ENCODE results near the gene QDPR. TPM values are rescaled to one million over a fixed set of nuclear protein-coding genes. Genes with fewer than 3 reads are reported as not detected.
"Not testable (repeated sequence)": the region's sequence is repeated elsewhere in the genome, so short reads cannot be mapped to it uniquely, and the experiment has no call there.

The QDPR gene
- total RNA-seq, 1 donor from 2014 or later = 53.6 TPM

DNA sequence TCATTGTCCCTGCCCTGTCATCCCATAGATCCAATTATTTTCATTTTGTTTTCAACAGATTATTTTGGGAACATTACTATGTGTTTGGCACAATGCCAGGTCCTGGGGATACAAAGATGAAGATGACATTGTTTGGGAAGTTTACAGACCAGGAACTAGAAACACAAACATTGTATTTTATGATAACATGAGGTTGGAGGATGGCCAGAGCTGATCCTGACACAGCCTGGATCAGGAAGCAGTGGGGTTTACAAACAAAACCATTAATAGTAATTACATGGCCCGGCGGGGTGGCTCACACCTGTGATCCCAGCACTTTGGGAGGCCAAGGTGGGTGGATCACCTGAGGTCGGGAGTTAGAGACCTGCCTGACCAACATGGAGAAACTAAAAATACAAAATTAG lies 32.9 kb upstream of the QDPR start:
- Mint-ChIP-seq H3K36me3 (ENCODE audit: low read depth, unreplicated experiment) (no peaks in the 10 kb centered on the region), H3K4me3 (ENCODE audit: unreplicated experiment) (no peak overlapping the region), H3K9me3 (ENCODE audit: unreplicated experiment) (no peaks in the 10 kb centered on the region), H3K27ac (ENCODE audit: unreplicated experiment) (no peak overlapping the region), H3K4me1 (ENCODE audit: low read depth, unreplicated experiment) (no peaks in the 10 kb centered on the region), H3K27me3 (ENCODE audit: low read depth, unreplicated experiment) (no peaks in the 10 kb centered on the region)
- no peaks in the 10 kb centered on the region for H3K79me2 ChIP-seq (ENCODE audit: insufficient read depth, low read length)
- no peaks in the 10 kb centered on the region for H3K27me3 ChIP-seq (ENCODE audit: insufficient read depth, low read length)
- DNase-seq (ENCODE audit: low read depth) = no peak
- H4K20me1 ChIP-seq (ENCODE audit: insufficient read depth, low read length) = no peaks in the 10 kb centered on the region
- H3K4me3 ChIP-seq (ENCODE audit: insufficient read depth, low read depth, low read length) = no peak overlapping the region
- H3K36me3 ChIP-seq (ENCODE audit: insufficient read depth, low read length) = no peaks in the 10 kb centered on the region
- no peak overlapping the region for H3K27ac ChIP-seq (ENCODE audit: low read depth, low read length)
- no peak overlapping the region for H3K4me2 ChIP-seq (ENCODE audit: low read length)
- H3K9ac ChIP-seq (ENCODE audit: low read length) = no peak overlapping the region
- no peaks in the 10 kb centered on the region for H3K9me3 ChIP-seq (ENCODE audit: insufficient read depth, low read depth, low read length)
- no peak for FAIRE-seq
- TF ChIP-seq, protein P1, sequence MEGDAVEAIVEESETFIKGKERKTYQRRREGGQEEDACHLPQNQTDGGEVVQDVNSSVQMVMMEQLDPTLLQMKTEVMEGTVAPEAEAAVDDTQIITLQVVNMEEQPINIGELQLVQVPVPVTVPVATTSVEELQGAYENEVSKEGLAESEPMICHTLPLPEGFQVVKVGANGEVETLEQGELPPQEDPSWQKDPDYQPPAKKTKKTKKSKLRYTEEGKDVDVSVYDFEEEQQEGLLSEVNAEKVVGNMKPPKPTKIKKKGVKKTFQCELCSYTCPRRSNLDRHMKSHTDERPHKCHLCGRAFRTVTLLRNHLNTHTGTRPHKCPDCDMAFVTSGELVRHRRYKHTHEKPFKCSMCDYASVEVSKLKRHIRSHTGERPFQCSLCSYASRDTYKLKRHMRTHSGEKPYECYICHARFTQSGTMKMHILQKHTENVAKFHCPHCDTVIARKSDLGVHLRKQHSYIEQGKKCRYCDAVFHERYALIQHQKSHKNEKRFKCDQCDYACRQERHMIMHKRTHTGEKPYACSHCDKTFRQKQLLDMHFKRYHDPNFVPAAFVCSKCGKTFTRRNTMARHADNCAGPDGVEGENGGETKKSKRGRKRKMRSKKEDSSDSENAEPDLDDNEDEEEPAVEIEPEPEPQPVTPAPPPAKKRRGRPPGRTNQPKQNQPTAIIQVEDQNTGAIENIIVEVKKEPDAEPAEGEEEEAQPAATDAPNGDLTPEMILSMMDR (IDR thresholded peaks at IDR 0.05; ENCODE audit: insufficient read depth, low read depth, low read length) = no peak
- TF ChIP-seq EZH2 (IDR thresholded peaks at IDR 0.05; ENCODE audit: insufficient read depth, low read length) = no peak
- H2AFZ ChIP-seq (ENCODE audit: low read depth, low read length) = no peak overlapping the region
- no peaks in the 10 kb centered on the region for H3K4me1 ChIP-seq (ENCODE audit: insufficient read depth, low read length)

DNA sequence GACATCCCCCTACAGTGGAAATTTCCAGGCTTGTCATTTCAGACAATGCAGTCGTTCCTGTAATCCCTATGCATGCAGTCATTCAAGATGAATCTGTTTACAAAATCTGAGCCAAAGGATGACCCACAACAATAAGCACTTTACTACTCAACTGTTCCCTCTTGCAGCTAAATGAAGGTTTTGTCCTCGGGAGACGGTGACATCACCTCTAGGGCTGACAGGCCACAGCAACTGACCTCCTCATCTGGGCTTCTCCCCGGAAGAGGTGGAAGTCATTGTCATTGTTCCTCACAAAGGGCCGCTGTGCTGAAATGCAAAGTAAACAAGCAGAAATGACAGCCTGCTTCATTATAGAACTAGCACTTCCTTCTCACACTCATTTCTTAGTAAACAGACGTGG lies 32.3 kb upstream of the QDPR start:
- H3K9me3 Mint-ChIP-seq (ENCODE audit: unreplicated experiment) = no peaks in the 10 kb centered on the region
- H2AFZ ChIP-seq (ENCODE audit: low read depth, low read length) = no peak overlapping the region
- H3K27me3 ChIP-seq (ENCODE audit: insufficient read depth, low read length) = no peaks in the 10 kb centered on the region
- no peak overlapping the region for H3K4me2 ChIP-seq (ENCODE audit: low read length)
- no peaks in the 10 kb centered on the region for H3K4me1 Mint-ChIP-seq (ENCODE audit: low read depth, unreplicated experiment)
- H3K79me2 ChIP-seq (ENCODE audit: insufficient read depth, low read length) = no peaks in the 10 kb centered on the region
- FAIRE-seq (no peak), DNase-seq (ENCODE audit: low read depth) (no peak)
- H3K9ac ChIP-seq (ENCODE audit: low read length) = no peak overlapping the region
- no peak for TF ChIP-seq EZH2 (IDR thresholded peaks at IDR 0.05; ENCODE audit: insufficient read depth, low read length)
- TF ChIP-seq, protein P1 (IDR thresholded peaks at IDR 0.05; ENCODE audit: insufficient read depth, low read depth, low read length) = no peak
- H3K4me3 ChIP-seq (ENCODE audit: insufficient read depth, low read depth, low read length) = no peak overlapping the region
- H3K27ac ChIP-seq (ENCODE audit: low read depth, low read length) = no peak overlapping the region
- no peaks in the 10 kb centered on the region for H3K4me1 ChIP-seq (ENCODE audit: insufficient read depth, low read length)
- no peaks in the 10 kb centered on the region for H3K36me3 Mint-ChIP-seq (ENCODE audit: low read depth, unreplicated experiment)
- no peaks in the 10 kb centered on the region for H3K9me3 ChIP-seq (ENCODE audit: insufficient read depth, low read depth, low read length)
- H3K27ac Mint-ChIP-seq (ENCODE audit: unreplicated experiment) = no peak overlapping the region
- no peaks in the 10 kb centered on the region for H3K36me3 ChIP-seq (ENCODE audit: insufficient read depth, low read length)
- H3K4me3 Mint-ChIP-seq (ENCODE audit: unreplicated experiment) = no peak overlapping the region
- no peaks in the 10 kb centered on the region for H4K20me1 ChIP-seq (ENCODE audit: insufficient read depth, low read length)
- H3K27me3 Mint-ChIP-seq (ENCODE audit: low read depth, unreplicated experiment) = no peaks in the 10 kb centered on the region

DNA sequence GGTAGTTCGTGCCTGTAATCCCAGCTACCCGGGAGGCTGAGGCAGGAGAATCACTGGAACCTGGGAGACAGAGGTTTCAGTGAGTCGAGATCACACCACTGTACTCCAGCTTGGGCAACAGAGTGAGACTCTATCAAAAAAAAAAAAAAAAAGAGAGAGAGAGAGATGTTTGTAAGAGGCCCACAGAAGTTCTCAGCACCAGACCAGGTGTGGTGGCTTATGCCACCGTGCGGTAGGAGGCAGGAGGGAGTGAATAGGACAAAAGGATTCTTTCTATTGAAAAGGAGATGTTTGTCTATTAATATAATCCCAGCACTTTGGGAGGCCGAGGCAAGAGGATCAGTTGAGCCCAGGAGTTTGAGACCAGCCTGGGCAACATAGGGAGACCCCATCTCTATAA lies 25.2 kb upstream of the QDPR start:
- H3K36me3 ChIP-seq (ENCODE audit: insufficient read depth, low read length); H3K9ac ChIP-seq (ENCODE audit: low read length); H3K27ac Mint-ChIP-seq (ENCODE audit: unreplicated experiment); H3K4me3 Mint-ChIP-seq (ENCODE audit: unreplicated experiment); H3K79me2 ChIP-seq (ENCODE audit: insufficient read depth, low read length); FAIRE-seq; H3K9me3 Mint-ChIP-seq (ENCODE audit: unreplicated experiment); H3K4me3 ChIP-seq (ENCODE audit: insufficient read depth, low read depth, low read length); H3K36me3 Mint-ChIP-seq (ENCODE audit: low read depth, unreplicated experiment); H3K9me3 ChIP-seq (ENCODE audit: insufficient read depth, low read depth, low read length); H3K4me1 ChIP-seq (ENCODE audit: insufficient read depth, low read length); H2AFZ ChIP-seq (ENCODE audit: low read depth, low read length); H4K20me1 ChIP-seq (ENCODE audit: insufficient read depth, low read length); H3K27me3 Mint-ChIP-seq (ENCODE audit: low read depth, unreplicated experiment); H3K27me3 ChIP-seq (ENCODE audit: insufficient read depth, low read length); H3K4me2 ChIP-seq (ENCODE audit: low read length); DNase-seq (ENCODE audit: low read depth); H3K4me1 Mint-ChIP-seq (ENCODE audit: low read depth, unreplicated experiment); H3K27ac ChIP-seq (ENCODE audit: low read depth, low read length): not testable (repeated sequence)

Measured in astrocyte (in vitro differentiated cells and primary cell).